Measurements from ENCODE around the gene NEURL2. TPM values are rescaled to one million over a fixed set of nuclear protein-coding genes. Genes with fewer than 3 reads are reported as not detected.

NEURL2 gene
- total RNA-seq, 4 donors from 2014 or later = 2.2 to 26.4 (median 17.0) TPM

GRCh38 chr20:45861221-45862075 lies 29.6 kb downstream of the NEURL2 start:
- H3K36me3 ChIP-seq = no peaks in the 10 kb centered on the region
- H3K4me1 ChIP-seq = peaks cover 0 to 17% (median 4%) of the 10 kb centered on the region in 3 donors
- no peak overlapping the region for H3K27ac ChIP-seq
- 84 to 91% methylated on average over 5 to 7 of the region's 7 CpGs for WGBS, 2 donors (ENCODE audit: low coverage in 1 of 2)
- ATAC-seq = no peak
- H3K9me3 ChIP-seq = no peaks in the 10 kb centered on the region
- H3K4me3 ChIP-seq = no peak overlapping the region
- no peaks in the 10 kb centered on the region for H3K27me3 ChIP-seq
- TF ChIP-seq POLR2A (IDR thresholded peaks at IDR 0.05) (no peak), CTCF (IDR thresholded peaks at IDR 0.05) (no peak)

GRCh38 chr20:45860560-45861220 lies 30.3 kb downstream of the NEURL2 start:
- peaks cover 3 to 25% (median 12%) of the 10 kb centered on the region in 3 donors for H3K4me1 ChIP-seq
- 37 to 55% methylated on average over 3 to 7 of the region's 7 CpGs for WGBS, 2 donors (ENCODE audit: low coverage in 1 of 2)
- H3K9me3 ChIP-seq = no peaks in the 10 kb centered on the region
- no peak overlapping the region for H3K27ac ChIP-seq
- no peaks in the 10 kb centered on the region for H3K36me3 ChIP-seq
- H3K27me3 ChIP-seq = no peaks in the 10 kb centered on the region
- no peak overlapping the region for H3K4me3 ChIP-seq
- ATAC-seq = no peak
- TF ChIP-seq POLR2AphosphoS5 (IDR thresholded peaks at IDR 0.05) (no peak), CTCF (IDR thresholded peaks at IDR 0.05) (no peak), POLR2A (IDR thresholded peaks at IDR 0.05) (no peak), EP300 (IDR thresholded peaks at IDR 0.05) (no peak)

- Histone ChIP-seq H3K27me3 (no peaks in the 10 kb centered on the region), H3K4me3 (no peak overlapping the region), H3K4me1 (peaks cover 3 to 32% (median 17%) of the 10 kb centered on the region in 3 donors), H3K36me3 (peaks cover 0 to 2% of the 10 kb centered on the region in 2 donors), H3K9me3 (no peaks in the 10 kb centered on the region), H3K27ac (no peak overlapping the region)
- TF ChIP-seq EP300 (IDR thresholded peaks at IDR 0.05) = no peak
- TF ChIP-seq POLR2A (IDR thresholded peaks at IDR 0.05) = no peak
- TF ChIP-seq POLR2AphosphoS5 (IDR thresholded peaks at IDR 0.05) = no peak
- no peak for TF ChIP-seq CTCF (IDR thresholded peaks at IDR 0.05)
- no peak for ATAC-seq
- WGBS, 2 donors (ENCODE audit: low coverage in 1 of 2) = 92 to 93% methylated on average over 3 of the region's 5 CpGs
These were observed 31.1 kb downstream of the NEURL2 start for GRCh38 chr20:45859916-45860315.

GRCh38 chr20:45857882-45858216 lies 33.2 kb downstream of the NEURL2 start:
- Histone ChIP-seq H3K9me3 (no peaks in the 10 kb centered on the region), H3K4me1 (peaks cover 3 to 53% (median 21%) of the 10 kb centered on the region in 3 donors), H3K27ac (peak overlapping the region; percentile 37 to 92 (median 83)), H3K27me3 (no peaks in the 10 kb centered on the region), H3K4me3 (peak overlapping the region; percentile 75 to 92), H3K36me3 (peaks cover 0 to 20% of the 10 kb centered on the region in 2 donors)
- peak; percentile 2 for ATAC-seq
- 13 to 33% methylated on average over 2 to 4 of the region's 13 CpGs for WGBS, 2 donors (ENCODE audit: low coverage in 1 of 2)
- TF ChIP-seq POLR2A (IDR thresholded peaks at IDR 0.05) = no peak
- TF ChIP-seq EP300 (IDR thresholded peaks at IDR 0.05) = no peak
- TF ChIP-seq POLR2AphosphoS5 (IDR thresholded peaks at IDR 0.05) = no peak
- TF ChIP-seq CTCF (IDR thresholded peaks at IDR 0.05) = no peak
